SK-N-SH treated with all-trans-retinoic acid at 6 μM for 48 hours (cell line): Measurements from ENCODE around the gene NANOS3.

Experiments
- ARNTL ChIP-seq: fragments of 450-650 bp; formaldehyde crosslinking; IDR thresholded peaks from 2 replicates; pipeline ENCODE4 v1.5.0; 2020; ENCODE audit warnings: low read depth, mild to moderate bottlenecking, moderate library complexity, borderline replicate concordance
- CREB5 ChIP-seq: fragments of 250-450 bp; sonication (Bioruptor Pico); IDR thresholded peaks from 2 replicates; pipeline ENCODE4 v1.5.1; 2020; ENCODE audit warnings: low read depth, mild to moderate bottlenecking, moderate library complexity
- GLIS3 ChIP-seq: fragments of 250-450 bp; sonication (Bioruptor Pico); IDR thresholded peaks from 2 replicates; pipeline ENCODE4 v1.5.0; 2020; ENCODE audit warnings: mild to moderate bottlenecking, moderate library complexity
- PATZ1 ChIP-seq: fragments of 250-450 bp; sonication (Bioruptor Pico); IDR thresholded peaks from 2 replicates; pipeline ENCODE4 v1.8.0; 2020; ENCODE audit warnings: mild to moderate bottlenecking, moderate library complexity, borderline replicate concordance
- PPARA ChIP-seq: fragments of 250-450 bp; sonication (Bioruptor Pico); IDR thresholded peaks from 2 replicates; pipeline ENCODE4 v1.5.0; 2020; ENCODE audit warnings: mild to moderate bottlenecking, borderline replicate concordance
- TCF4 ChIP-seq: fragments of 250-450 bp; sonication (Bioruptor Pico); IDR thresholded peaks from 2 replicates; pipeline ENCODE4 v1.8.0; 2021; ENCODE audit warnings: mild to moderate bottlenecking, moderate library complexity, borderline replicate concordance
- TOX ChIP-seq: fragments of 250-450 bp; sonication (Bioruptor Pico); IDR thresholded peaks from 2 replicates; pipeline ENCODE4 v1.8.0; 2021; ENCODE audit warnings: mild to moderate bottlenecking, moderate library complexity, borderline replicate concordance
- ZC3H10 ChIP-seq: fragments of 250-450 bp; sonication (Bioruptor Pico); IDR thresholded peaks from 2 replicates; pipeline ENCODE4 v1.5.1; 2021; ENCODE audit warnings: mild to moderate bottlenecking, moderate library complexity
- ZFP3 ChIP-seq: fragments of 250-450 bp; sonication (Bioruptor Pico); IDR thresholded peaks from 2 replicates; pipeline ENCODE4 v1.5.0; 2020; ENCODE audit warnings: mild to moderate bottlenecking, moderate library complexity
- ZFP30 ChIP-seq: fragments of 450-650 bp; formaldehyde crosslinking; IDR thresholded peaks from 2 replicates; pipeline ENCODE4 v1.5.0; 2022; ENCODE audit warnings: mild to moderate bottlenecking, moderate library complexity
- ZNF565 ChIP-seq: fragments of 450-650 bp; formaldehyde crosslinking; conservative IDR thresholded peaks from 2 replicates; pipeline ENCODE4 v1.5.0; 2020; ENCODE audit warnings: low read depth, mild to moderate bottlenecking, moderate library complexity
- TF ChIP-seq, protein P1 (sequence below): fragments of 250-450 bp; sonication (Bioruptor Pico); IDR thresholded peaks from 2 replicates; pipeline ENCODE4 v1.8.0; 2021; ENCODE audit warnings: low read depth, mild to moderate bottlenecking, moderate library complexity, borderline replicate concordance
- TF ChIP-seq, protein P2 (sequence below): fragments of 250-450 bp; sonication (Bioruptor Pico); IDR thresholded peaks from 2 replicates; pipeline ENCODE4 v1.5.1; 2021; ENCODE audit warnings: mild to moderate bottlenecking, moderate library complexity

DNA sequence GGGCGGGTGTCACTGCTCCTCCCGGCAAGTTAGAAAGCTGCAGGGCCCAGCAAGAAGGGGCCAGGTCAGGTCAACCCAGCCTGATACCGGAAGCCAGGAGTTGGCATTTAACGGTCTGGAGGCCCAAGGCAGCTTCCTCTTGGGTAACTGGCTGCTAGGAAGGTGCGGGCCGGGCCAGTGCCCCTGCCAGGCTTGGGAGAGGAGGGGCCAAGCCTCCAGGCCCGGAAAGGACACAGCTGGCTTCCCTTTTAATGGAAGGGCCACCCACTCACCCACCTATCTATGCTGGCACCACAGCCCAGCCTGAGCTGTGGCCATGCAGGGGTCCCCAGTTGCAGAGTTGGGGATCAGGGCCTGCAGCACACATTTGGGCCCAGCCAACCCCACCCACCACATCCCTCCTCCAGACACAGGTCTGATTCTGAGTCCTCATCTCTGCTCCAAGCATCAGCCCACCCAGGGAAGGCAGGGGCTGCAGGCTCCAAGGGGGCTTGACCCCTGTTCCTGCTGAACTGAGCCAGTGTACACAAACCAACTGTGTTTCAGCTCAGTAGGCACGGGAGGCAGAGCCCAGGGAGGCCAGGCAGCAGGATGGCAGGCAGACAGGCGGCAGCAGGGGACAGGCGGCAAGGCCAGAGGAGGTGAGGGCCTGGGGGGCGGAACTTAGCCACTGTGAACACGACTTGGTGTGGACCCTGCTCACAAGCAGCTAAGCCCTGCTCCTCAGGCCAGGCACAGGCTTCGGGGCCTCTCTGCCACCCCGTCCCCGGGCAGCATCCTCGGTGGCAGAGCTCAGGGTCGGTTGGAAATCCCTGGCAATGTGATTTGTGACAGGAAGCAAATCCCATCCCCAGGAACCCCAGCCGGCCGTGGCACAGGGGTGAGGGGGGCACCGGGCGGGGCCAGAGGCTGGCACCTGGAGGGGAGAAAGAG is 40.9 kb upstream of the NANOS3 start:
- no peak for TF ChIP-seq ARNTL (CRISPR knock-in tag)
- TF ChIP-seq, protein P1, sequence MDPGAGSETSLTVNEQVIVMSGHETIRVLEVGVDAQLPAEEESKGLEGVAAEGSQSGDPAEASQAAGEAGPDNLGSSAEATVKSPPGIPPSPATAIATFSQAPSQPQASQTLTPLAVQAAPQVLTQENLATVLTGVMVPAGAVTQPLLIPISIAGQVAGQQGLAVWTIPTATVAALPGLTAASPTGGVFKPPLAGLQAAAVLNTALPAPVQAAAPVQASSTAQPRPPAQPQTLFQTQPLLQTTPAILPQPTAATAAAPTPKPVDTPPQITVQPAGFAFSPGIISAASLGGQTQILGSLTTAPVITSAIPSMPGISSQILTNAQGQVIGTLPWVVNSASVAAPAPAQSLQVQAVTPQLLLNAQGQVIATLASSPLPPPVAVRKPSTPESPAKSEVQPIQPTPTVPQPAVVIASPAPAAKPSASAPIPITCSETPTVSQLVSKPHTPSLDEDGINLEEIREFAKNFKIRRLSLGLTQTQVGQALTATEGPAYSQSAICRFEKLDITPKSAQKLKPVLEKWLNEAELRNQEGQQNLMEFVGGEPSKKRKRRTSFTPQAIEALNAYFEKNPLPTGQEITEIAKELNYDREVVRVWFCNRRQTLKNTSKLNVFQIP = no peak
- no peak for TF ChIP-seq ZFP30 (CRISPR knock-in tag)
- no peak for TF ChIP-seq PATZ1 (CRISPR knock-in tag)
- no peak for TF ChIP-seq GLIS3
- TF ChIP-seq CREB5 (CRISPR knock-in tag) = no peak
- no peak for TF ChIP-seq ZNF565 (CRISPR knock-in tag)
- no peak for TF ChIP-seq TCF4 (CRISPR knock-in tag)
- TF ChIP-seq ZFP3 (CRISPR knock-in tag) = no peak
- TF ChIP-seq ZC3H10 (CRISPR knock-in tag) = no peak
- no peak for TF ChIP-seq TOX (CRISPR knock-in tag)
- no peak for TF ChIP-seq PPARA
- TF ChIP-seq, protein P2, sequence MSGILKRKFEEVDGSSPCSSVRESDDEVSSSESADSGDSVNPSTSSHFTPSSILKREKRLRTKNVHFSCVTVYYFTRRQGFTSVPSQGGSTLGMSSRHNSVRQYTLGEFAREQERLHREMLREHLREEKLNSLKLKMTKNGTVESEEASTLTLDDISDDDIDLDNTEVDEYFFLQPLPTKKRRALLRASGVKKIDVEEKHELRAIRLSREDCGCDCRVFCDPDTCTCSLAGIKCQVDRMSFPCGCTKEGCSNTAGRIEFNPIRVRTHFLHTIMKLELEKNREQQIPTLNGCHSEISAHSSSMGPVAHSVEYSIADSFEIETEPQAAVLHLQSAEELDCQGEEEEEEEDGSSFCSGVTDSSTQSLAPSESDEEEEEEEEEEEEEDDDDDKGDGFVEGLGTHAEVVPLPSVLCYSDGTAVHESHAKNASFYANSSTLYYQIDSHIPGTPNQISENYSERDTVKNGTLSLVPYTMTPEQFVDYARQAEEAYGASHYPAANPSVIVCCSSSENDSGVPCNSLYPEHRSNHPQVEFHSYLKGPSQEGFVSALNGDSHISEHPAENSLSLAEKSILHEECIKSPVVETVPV (CRISPR knock-in tag) = no peak
